WTC11 (cell line): ENCODE measurements around the gene MBOAT2. TPM values are rescaled to one million over a fixed set of nuclear protein-coding genes. Genes with fewer than 3 reads are reported as not detected.

Experiments
- ATAC-seq: fragments of 200-7000 bp; cut with Tn5 transposase; 2 replicates; pipeline ENCODE4 v1.10.0; 2021; ENCODE audit warnings: mild to moderate bottlenecking, moderate library complexity
- CTCF ChIA-PET: fragments of 300-600 bp; sonication (Branson Sonifier 250); formaldehyde crosslinking; loops from one replicate; lab custom pipeline; 2021; ENCODE audit warnings: antibody characterized with exemption; lab: Charles Lee
- POLR2A ChIA-PET: fragments of 350-600 bp; sonication (Branson Sonifier 250); formaldehyde crosslinking; loops from one replicate; lab custom pipeline; 2021; ENCODE audit warnings: antibody characterized with exemption; lab: Charles Lee
- DNase-seq: peaks from one replicate; pipeline ENCODE4 v3.0.0; 2021; ENCODE audit warnings: low spot score
- H3K27ac Mint-ChIP-seq: 2 replicates; pipeline ENCODE4 v1.8.0; 2021; ENCODE audit warnings: mixed read lengths
- H3K27me3 Mint-ChIP-seq: 2 replicates; pipeline ENCODE4 v1.8.0; 2021; ENCODE audit warnings: low read depth, mild to moderate bottlenecking, moderate library complexity, mixed read lengths
- H3K36me3 Mint-ChIP-seq: 2 replicates; pipeline ENCODE4 v1.8.0; 2021; ENCODE audit warnings: mixed read lengths
- H3K4me1 Mint-ChIP-seq: 2 replicates; pipeline ENCODE4 v1.8.0; 2022; ENCODE audit warnings: mixed read lengths
- H3K4me3 Mint-ChIP-seq: 2 replicates; pipeline ENCODE4 v1.8.0; 2021; ENCODE audit warnings: mild to moderate bottlenecking, moderate library complexity, mixed read lengths
- H3K9me3 Mint-ChIP-seq: 2 replicates; pipeline ENCODE4 v1.8.0; 2021; ENCODE audit warnings: mixed read lengths
- CBFB ChIP-seq: sonication (generic); formaldehyde crosslinking; IDR thresholded peaks from 2 replicates; pipeline ENCODE4 v1.8.1; 2022; ENCODE audit warnings: mild to moderate bottlenecking, low read depth, missing genetic modification reagents
- ELF4 ChIP-seq: sonication (generic); formaldehyde crosslinking; IDR thresholded peaks from 2 replicates; pipeline ENCODE4 v1.8.1; 2022; ENCODE audit warnings: low read depth, mild to moderate bottlenecking, moderate library complexity, missing genetic modification reagents
- FOXP1 ChIP-seq: sonication (generic); formaldehyde crosslinking; IDR thresholded peaks from 2 replicates; pipeline ENCODE4 v1.8.0; 2022; ENCODE audit warnings: missing genetic modification reagents, mild to moderate bottlenecking, moderate library complexity, borderline replicate concordance
- GTF2I ChIP-seq: fragments of 250-450 bp; sonication (Bioruptor Pico); conservative IDR thresholded peaks from 2 replicates; pipeline ENCODE4 v1.4.0; 2021; ENCODE audit warnings: mild to moderate bottlenecking
- IRF2 ChIP-seq: sonication (generic); formaldehyde crosslinking; IDR thresholded peaks from 2 replicates; pipeline ENCODE4 v1.8.0; 2022; ENCODE audit warnings: low read depth, missing genetic modification reagents, borderline replicate concordance
- JUN ChIP-seq: sonication (generic); formaldehyde crosslinking; IDR thresholded peaks from 2 replicates; pipeline ENCODE4 v1.8.0; 2023; ENCODE audit warnings: mild to moderate bottlenecking, missing genetic modification reagents
- MLX ChIP-seq: sonication (generic); formaldehyde crosslinking; IDR thresholded peaks from 2 replicates; pipeline ENCODE4 v1.8.1; 2023; ENCODE audit warnings: mild to moderate bottlenecking, missing genetic modification reagents, moderate library complexity
- NFATC4 ChIP-seq: fragments of 250-450 bp; sonication (Bioruptor Pico); IDR thresholded peaks from 2 replicates; pipeline ENCODE4 v1.9.0; 2021; ENCODE audit warnings: mild to moderate bottlenecking
- NFE2L1 ChIP-seq: sonication (generic); formaldehyde crosslinking; IDR thresholded peaks from 2 replicates; pipeline ENCODE4 v1.8.1; 2023; ENCODE audit warnings: missing genetic modification reagents
- PRRX2 ChIP-seq: fragments of 250-450 bp; sonication (Bioruptor Pico); IDR thresholded peaks from 2 replicates; pipeline ENCODE4 v1.8.0; 2021; ENCODE audit warnings: mild to moderate bottlenecking
- SMAD3 ChIP-seq: sonication (generic); formaldehyde crosslinking; IDR thresholded peaks from 2 replicates; pipeline ENCODE4 v1.8.0; 2022; ENCODE audit warnings: missing genetic modification reagents, mild to moderate bottlenecking, borderline replicate concordance
- STAT6 ChIP-seq: sonication (generic); formaldehyde crosslinking; conservative IDR thresholded peaks from 2 replicates; pipeline ENCODE4 v1.8.1; 2023; ENCODE audit warnings: mild to moderate bottlenecking, low read depth, missing genetic modification reagents, moderate library complexity
- USF2 ChIP-seq: sonication (generic); formaldehyde crosslinking; IDR thresholded peaks from 2 replicates; pipeline ENCODE4 v1.8.1; 2023; ENCODE audit warnings: mild to moderate bottlenecking, missing genetic modification reagents, moderate library complexity
- ZNF219 ChIP-seq: sonication (generic); formaldehyde crosslinking; IDR thresholded peaks from 2 replicates; pipeline ENCODE4 v1.8.0; 2023; ENCODE audit warnings: missing genetic modification reagents, mild to moderate bottlenecking, borderline replicate concordance
- ZNF416 ChIP-seq: fragments of 250-450 bp; sonication (Bioruptor Pico); IDR thresholded peaks from 2 replicates; pipeline ENCODE4 v1.9.0; 2021; ENCODE audit warnings: mild to moderate bottlenecking, inconsistent platforms
- ZNF425 ChIP-seq: fragments of 250-450 bp; sonication (Bioruptor Pico); conservative IDR thresholded peaks from 2 replicates; pipeline ENCODE4 v1.9.0; 2021; ENCODE audit warnings: mild to moderate bottlenecking
- total RNA-seq: library from RNA; stranded (reverse); gene quantifications from 3 replicates; pipeline ENCODE4 v1.2.3, GENCODE V29; 2021
- TF ChIP-seq, protein P1 (sequence below): fragments of 250-450 bp; sonication (Bioruptor Pico); IDR thresholded peaks from 2 replicates; pipeline ENCODE4 v2.1.2; 2022; ENCODE audit warnings: mild to moderate bottlenecking, moderate library complexity
- TF ChIP-seq, protein P2 (sequence below): sonication (generic); formaldehyde crosslinking; IDR thresholded peaks from 2 replicates; pipeline ENCODE4 v1.8.1; 2022; ENCODE audit warnings: mild to moderate bottlenecking, missing genetic modification reagents, moderate library complexity, borderline replicate concordance
- TF ChIP-seq, protein P3 (sequence below): fragments of 250-450 bp; sonication (Bioruptor Pico); IDR thresholded peaks from 2 replicates; pipeline ENCODE4 v1.9.0; 2021; ENCODE audit warnings: mild to moderate bottlenecking, borderline replicate concordance

Gene MBOAT2
- total RNA-seq, 1 experiment from 2014 or later, result 24.7 TPM

DNA sequence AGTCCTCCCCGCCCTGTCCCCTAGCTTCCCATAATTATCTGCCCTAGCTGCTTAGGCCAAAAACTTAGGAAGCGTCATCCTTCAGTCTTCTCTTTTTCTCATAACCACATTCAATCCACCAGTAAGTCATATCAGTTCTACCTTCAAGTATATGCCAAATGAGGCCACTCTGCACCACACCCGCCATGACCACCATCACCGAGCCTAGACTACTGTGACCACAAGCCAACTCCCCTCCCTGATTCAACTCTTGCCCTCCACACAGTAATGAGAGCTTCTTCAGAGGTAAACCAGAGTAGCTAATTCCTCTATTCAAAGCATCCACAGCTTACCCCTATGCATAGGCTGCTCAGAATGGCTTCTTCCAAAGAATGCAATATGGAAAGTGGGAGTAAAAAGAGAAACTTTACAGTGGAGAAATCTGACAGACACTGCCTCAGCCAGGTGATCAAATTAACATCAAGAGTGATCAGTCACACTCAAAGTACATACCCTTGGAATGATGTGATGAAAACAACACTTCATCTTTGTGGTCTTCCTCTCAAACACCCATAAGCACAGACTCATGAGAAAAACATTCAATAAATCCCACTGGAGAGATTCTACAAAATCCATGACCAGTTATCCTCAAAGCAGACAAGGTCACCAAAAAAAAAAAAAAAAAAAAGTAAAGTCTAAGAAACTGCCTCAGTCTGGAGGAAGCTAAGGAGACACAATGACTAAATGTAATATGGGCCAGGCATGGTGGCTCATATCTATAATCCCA, 17.7 kb downstream of the MBOAT2 start (continued):
- no peak for TF ChIP-seq MLX
- no peak for TF ChIP-seq SMAD3 (CRISPR knock-in tag)
- TF ChIP-seq, protein P1, sequence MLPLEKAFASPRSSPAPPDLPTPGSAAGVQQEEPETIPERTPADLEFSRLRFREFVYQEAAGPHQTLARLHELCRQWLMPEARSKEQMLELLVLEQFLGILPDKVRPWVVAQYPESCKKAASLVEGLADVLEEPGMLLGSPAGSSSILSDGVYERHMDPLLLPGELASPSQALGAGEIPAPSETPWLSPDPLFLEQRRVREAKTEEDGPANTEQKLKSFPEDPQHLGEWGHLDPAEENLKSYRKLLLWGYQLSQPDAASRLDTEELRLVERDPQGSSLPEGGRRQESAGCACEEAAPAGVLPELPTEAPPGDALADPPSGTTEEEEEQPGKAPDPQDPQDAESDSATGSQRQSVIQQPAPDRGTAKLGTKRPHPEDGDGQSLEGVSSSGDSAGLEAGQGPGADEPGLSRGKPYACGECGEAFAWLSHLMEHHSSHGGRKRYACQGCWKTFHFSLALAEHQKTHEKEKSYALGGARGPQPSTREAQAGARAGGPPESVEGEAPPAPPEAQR (CRISPR knock-in tag), result no peak
- no peak for TF ChIP-seq ELF4 (CRISPR knock-in tag)
- TF ChIP-seq FOXP1 (CRISPR knock-in tag), result no peak
- TF ChIP-seq, protein P2, sequence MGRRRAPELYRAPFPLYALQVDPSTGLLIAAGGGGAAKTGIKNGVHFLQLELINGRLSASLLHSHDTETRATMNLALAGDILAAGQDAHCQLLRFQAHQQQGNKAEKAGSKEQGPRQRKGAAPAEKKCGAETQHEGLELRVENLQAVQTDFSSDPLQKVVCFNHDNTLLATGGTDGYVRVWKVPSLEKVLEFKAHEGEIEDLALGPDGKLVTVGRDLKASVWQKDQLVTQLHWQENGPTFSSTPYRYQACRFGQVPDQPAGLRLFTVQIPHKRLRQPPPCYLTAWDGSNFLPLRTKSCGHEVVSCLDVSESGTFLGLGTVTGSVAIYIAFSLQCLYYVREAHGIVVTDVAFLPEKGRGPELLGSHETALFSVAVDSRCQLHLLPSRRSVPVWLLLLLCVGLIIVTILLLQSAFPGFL, result no peak
- no peak for TF ChIP-seq IRF2 (CRISPR knock-in tag)
- TF ChIP-seq STAT6 (CRISPR knock-in tag), result no peak

DNA sequence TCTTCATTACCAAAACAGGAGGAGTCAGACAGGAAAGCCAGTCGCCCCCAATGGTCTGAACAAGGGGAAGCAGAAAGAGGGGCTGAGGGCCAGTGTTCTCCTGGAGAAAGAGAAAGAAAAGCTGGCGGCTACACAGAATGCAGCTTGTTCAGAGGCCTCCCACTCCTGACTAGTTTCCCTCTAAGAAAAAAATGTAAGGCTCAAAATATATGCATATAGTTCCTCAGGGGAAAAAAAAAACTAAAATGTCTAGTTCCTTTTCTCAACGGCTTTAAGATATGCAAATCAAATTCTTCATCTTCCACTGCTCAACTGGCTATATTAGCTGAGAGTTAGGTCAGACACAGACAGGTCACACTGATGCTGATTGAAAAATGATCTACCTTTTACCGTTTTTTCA, 18.6 kb downstream of the MBOAT2 start:
- Mint-ChIP-seq H3K4me1 (peaks cover 32% of the 10 kb centered on the region), H3K36me3 (no peaks in the 10 kb centered on the region)
- ATAC-seq, result peak; percentile 38

More for the DNA sequence above, 18.6 kb downstream of the MBOAT2 start:
- no peaks in the 10 kb centered on the region for H3K9me3 Mint-ChIP-seq
- TF ChIP-seq ZNF416 (CRISPR knock-in tag) (no peak), PRRX2 (CRISPR knock-in tag) (no peak), USF2 (no peak), CBFB (CRISPR knock-in tag) (no peak), GTF2I (CRISPR knock-in tag) (no peak), ZNF425 (no peak), ZNF219 (CRISPR knock-in tag) (no peak), NFATC4 (CRISPR knock-in tag) (no peak), JUN (no peak), NFE2L1 (CRISPR knock-in tag) (no peak)
- TF ChIP-seq, protein P3, sequence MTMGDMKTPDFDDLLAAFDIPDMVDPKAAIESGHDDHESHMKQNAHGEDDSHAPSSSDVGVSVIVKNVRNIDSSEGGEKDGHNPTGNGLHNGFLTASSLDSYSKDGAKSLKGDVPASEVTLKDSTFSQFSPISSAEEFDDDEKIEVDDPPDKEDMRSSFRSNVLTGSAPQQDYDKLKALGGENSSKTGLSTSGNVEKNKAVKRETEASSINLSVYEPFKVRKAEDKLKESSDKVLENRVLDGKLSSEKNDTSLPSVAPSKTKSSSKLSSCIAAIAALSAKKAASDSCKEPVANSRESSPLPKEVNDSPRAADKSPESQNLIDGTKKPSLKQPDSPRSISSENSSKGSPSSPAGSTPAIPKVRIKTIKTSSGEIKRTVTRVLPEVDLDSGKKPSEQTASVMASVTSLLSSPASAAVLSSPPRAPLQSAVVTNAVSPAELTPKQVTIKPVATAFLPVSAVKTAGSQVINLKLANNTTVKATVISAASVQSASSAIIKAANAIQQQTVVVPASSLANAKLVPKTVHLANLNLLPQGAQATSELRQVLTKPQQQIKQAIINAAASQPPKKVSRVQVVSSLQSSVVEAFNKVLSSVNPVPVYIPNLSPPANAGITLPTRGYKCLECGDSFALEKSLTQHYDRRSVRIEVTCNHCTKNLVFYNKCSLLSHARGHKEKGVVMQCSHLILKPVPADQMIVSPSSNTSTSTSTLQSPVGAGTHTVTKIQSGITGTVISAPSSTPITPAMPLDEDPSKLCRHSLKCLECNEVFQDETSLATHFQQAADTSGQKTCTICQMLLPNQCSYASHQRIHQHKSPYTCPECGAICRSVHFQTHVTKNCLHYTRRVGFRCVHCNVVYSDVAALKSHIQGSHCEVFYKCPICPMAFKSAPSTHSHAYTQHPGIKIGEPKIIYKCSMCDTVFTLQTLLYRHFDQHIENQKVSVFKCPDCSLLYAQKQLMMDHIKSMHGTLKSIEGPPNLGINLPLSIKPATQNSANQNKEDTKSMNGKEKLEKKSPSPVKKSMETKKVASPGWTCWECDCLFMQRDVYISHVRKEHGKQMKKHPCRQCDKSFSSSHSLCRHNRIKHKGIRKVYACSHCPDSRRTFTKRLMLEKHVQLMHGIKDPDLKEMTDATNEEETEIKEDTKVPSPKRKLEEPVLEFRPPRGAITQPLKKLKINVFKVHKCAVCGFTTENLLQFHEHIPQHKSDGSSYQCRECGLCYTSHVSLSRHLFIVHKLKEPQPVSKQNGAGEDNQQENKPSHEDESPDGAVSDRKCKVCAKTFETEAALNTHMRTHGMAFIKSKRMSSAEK, result no peak
- CTCF ChIA-PET, result interaction anchor here (0.6 to 2.2 kb wide), 5 partner anchors 22 to 154 kb away, joined by 3 to 10 read pairs (median 3); no protein-coding TSS in a partner anchor
- DNase-seq, result no peak
- no peak overlapping the region for H3K4me3 Mint-ChIP-seq
- H3K27me3 Mint-ChIP-seq, result no peaks in the 10 kb centered on the region
- POLR2A ChIA-PET, result interaction anchor here (1.5 kb wide), 1 partner anchor 12 kb away, joined by 3 read pairs; no protein-coding TSS in a partner anchor
- H3K27ac Mint-ChIP-seq, result no peak overlapping the region
